ENCODE data around the gene ARHGAP44.
"Not testable (repeated sequence)": the region's sequence is repeated elsewhere in the genome, so short reads cannot be mapped to it uniquely, and the experiment has no call there.

The ARHGAP44 gene

GRCh38 chr17:12815642-12816141 is 26.4 kb downstream of the ARHGAP44 start:
- DNase-seq: peak; percentile 47

- DNase-seq: no peak
These were observed 32.2 kb downstream of the ARHGAP44 start for GRCh38 chr17:12821376-12821940.

- no peak for DNase-seq
These were observed 37.1 kb downstream of the ARHGAP44 start for GRCh38 chr17:12826431-12826830.

GRCh38 chr17:12830777-12831247 is 41.5 kb downstream of the ARHGAP44 start:
- DNase-seq: no peak

- DNase-seq: no peak
These were observed 42.5 kb downstream of the ARHGAP44 start for GRCh38 chr17:12831839-12832238.

- no peak for DNase-seq
These were observed 49.7 kb downstream of the ARHGAP44 start for GRCh38 chr17:12839042-12839441.

GRCh38 chr17:12842936-12843335 is 53.6 kb downstream of the ARHGAP44 start:
- DNase-seq: no peak

GRCh38 chr17:12850996-12851395 is 61.7 kb downstream of the ARHGAP44 start:
- DNase-seq: no peak

GRCh38 chr17:12851901-12852435 is 62.7 kb downstream of the ARHGAP44 start:
- no peak for DNase-seq

GRCh38 chr17:12853921-12854320 is 64.6 kb downstream of the ARHGAP44 start:
- no peak for DNase-seq

- no peak for DNase-seq
These were observed 67.1 kb downstream of the ARHGAP44 start for GRCh38 chr17:12856416-12856815.

GRCh38 chr17:12857592-12857991 is 68.3 kb downstream of the ARHGAP44 start:
- no peak for DNase-seq

- DNase-seq: no peak
These were observed 70.2 kb downstream of the ARHGAP44 start for GRCh38 chr17:12859520-12859919.

- DNase-seq: no peak
These were observed 76.5 kb downstream of the ARHGAP44 start for GRCh38 chr17:12865769-12866168.

GRCh38 chr17:12866244-12866643 is 76.9 kb downstream of the ARHGAP44 start:
- no peak for DNase-seq

- DNase-seq: no peak
These were observed 78.4 kb downstream of the ARHGAP44 start for GRCh38 chr17:12867726-12868125.

- DNase-seq: not testable (repeated sequence)
These were observed 84.3 kb downstream of the ARHGAP44 start for GRCh38 chr17:12873415-12874125.

GRCh38 chr17:12877953-12878669 is 88.8 kb downstream of the ARHGAP44 start:
- no peak for DNase-seq

- DNase-seq: not testable (repeated sequence)
These were observed 89.8 kb downstream of the ARHGAP44 start for GRCh38 chr17:12879096-12879495.

GRCh38 chr17:12883472-12883871 is 94.2 kb downstream of the ARHGAP44 start:
- no peak for DNase-seq

- no peak for DNase-seq
These were observed 97.8 kb downstream of the ARHGAP44 start for GRCh38 chr17:12887088-12887487.

GRCh38 chr17:12896180-12896785 is 107.0 kb downstream of the ARHGAP44 start:
- no peak for DNase-seq

- no peak for DNase-seq
These were observed 108.8 kb downstream of the ARHGAP44 start for GRCh38 chr17:12898110-12898509.
